Stimulated activated CD4-positive, alpha-beta T cell treated with anti-CD3 and anti-CD28 coated beads, Interleukin-1b, Interleukin-23, amount 100 ng/mL, for 1 hour (primary cell): ENCODE data around the gene REEP1.
"Not testable (repeated sequence)": the region's sequence is repeated elsewhere in the genome, so short reads cannot be mapped to it uniquely, and the experiment has no call there.

Source experiments
- DNase-seq, 2 donors: peaks; one replicate each; pipeline ENCODE4 v3.0.0-alpha.2; 2020; ENCODE audit warnings: low read depth in 2 of 2

Gene REEP1

GRCh38 chr2:86243950-86244733 lies 93.3 kb downstream of the REEP1 start:
- no peak for DNase-seq

GRCh38 chr2:86243272-86243671 lies 94.2 kb downstream of the REEP1 start:
- no peak for DNase-seq

GRCh38 chr2:86241611-86242010 lies 95.8 kb downstream of the REEP1 start:
- no peak for DNase-seq

GRCh38 chr2:86240251-86240650 lies 97.2 kb downstream of the REEP1 start:
- DNase-seq: no peak

- DNase-seq: no peak
These were observed 97.7 kb downstream of the REEP1 start for GRCh38 chr2:86239745-86240144.

- DNase-seq: no peak
These were observed 98.1 kb downstream of the REEP1 start for GRCh38 chr2:86239326-86239725.

- DNase-seq: no peak
These were observed 99.1 kb downstream of the REEP1 start for GRCh38 chr2:86238354-86238753.

- DNase-seq: no peak
These were observed 100.3 kb downstream of the REEP1 start for GRCh38 chr2:86237172-86237571.

GRCh38 chr2:86235196-86235980 lies 102.0 kb downstream of the REEP1 start:
- no peak for DNase-seq

GRCh38 chr2:86234563-86235131 lies 102.8 kb downstream of the REEP1 start:
- no peak for DNase-seq

GRCh38 chr2:86233436-86233835 lies 104.0 kb downstream of the REEP1 start:
- DNase-seq: no peak

GRCh38 chr2:86232910-86233309 lies 104.5 kb downstream of the REEP1 start:
- DNase-seq: no peak

GRCh38 chr2:86232373-86232784 lies 105.0 kb downstream of the REEP1 start:
- DNase-seq: no peak

- DNase-seq: no peak
These were observed 105.6 kb downstream of the REEP1 start for GRCh38 chr2:86231680-86232372.

GRCh38 chr2:86230961-86231360 lies 106.5 kb downstream of the REEP1 start:
- DNase-seq: no peak

GRCh38 chr2:86229221-86229620 lies 108.2 kb downstream of the REEP1 start:
- no peak for DNase-seq

GRCh38 chr2:86228574-86228973 lies 108.9 kb downstream of the REEP1 start:
- DNase-seq: not testable (repeated sequence)

GRCh38 chr2:86227685-86228084 lies 109.7 kb downstream of the REEP1 start:
- DNase-seq: no peak

- DNase-seq: no peak
These were observed 110.5 kb downstream of the REEP1 start for GRCh38 chr2:86226636-86227520.

- DNase-seq: no peak
These were observed 111.4 kb downstream of the REEP1 start for GRCh38 chr2:86226070-86226469.

- DNase-seq: peak in 1 of 2 donors; percentile 18
These were observed 111.8 kb downstream of the REEP1 start for GRCh38 chr2:86225581-86225980.
